ENCODE measurements around the gene TAF1C. TPM values are rescaled to one million over a fixed set of nuclear protein-coding genes. Genes with fewer than 3 reads are reported as not detected.
A peak's percentile ranks its signal among the peaks of the same experiment; 100 is the strongest.

TAF1C gene
- total RNA-seq, 1 donor from 2014 or later: 83.7 TPM

GRCh38 chr16:84141143-84141670 is 45.6 kb downstream of the TAF1C start:
- DNase-seq (ENCODE audit: extremely low spot score, unreplicated experiment): no peak
- Mint-ChIP-seq H3K4me3 (no peak overlapping the region), H3K9me3 (no peaks in the 10 kb centered on the region), H3K27me3 (no peaks in the 10 kb centered on the region), H3K36me3 (peaks cover 19% of the 10 kb centered on the region), H3K27ac (no peak overlapping the region), H3K4me1 (ENCODE audit: unreplicated experiment) (peaks cover 41% of the 10 kb centered on the region)
- TF ChIP-seq CTCF (conservative IDR thresholded peaks at IDR 0.05): no peak

GRCh38 chr16:84139628-84140258 is 47.1 kb downstream of the TAF1C start:
- Mint-ChIP-seq H3K4me1 (ENCODE audit: unreplicated experiment) (peaks cover 49% of the 10 kb centered on the region), H3K27me3 (no peaks in the 10 kb centered on the region), H3K9me3 (no peaks in the 10 kb centered on the region), H3K4me3 (peak overlapping the region; percentile 74), H3K36me3 (peaks cover 25% of the 10 kb centered on the region), H3K27ac (peak overlapping the region; percentile 30)
- DNase-seq (ENCODE audit: extremely low spot score, unreplicated experiment): no peak
- TF ChIP-seq CTCF (conservative IDR thresholded peaks at IDR 0.05): no peak

DNA sequence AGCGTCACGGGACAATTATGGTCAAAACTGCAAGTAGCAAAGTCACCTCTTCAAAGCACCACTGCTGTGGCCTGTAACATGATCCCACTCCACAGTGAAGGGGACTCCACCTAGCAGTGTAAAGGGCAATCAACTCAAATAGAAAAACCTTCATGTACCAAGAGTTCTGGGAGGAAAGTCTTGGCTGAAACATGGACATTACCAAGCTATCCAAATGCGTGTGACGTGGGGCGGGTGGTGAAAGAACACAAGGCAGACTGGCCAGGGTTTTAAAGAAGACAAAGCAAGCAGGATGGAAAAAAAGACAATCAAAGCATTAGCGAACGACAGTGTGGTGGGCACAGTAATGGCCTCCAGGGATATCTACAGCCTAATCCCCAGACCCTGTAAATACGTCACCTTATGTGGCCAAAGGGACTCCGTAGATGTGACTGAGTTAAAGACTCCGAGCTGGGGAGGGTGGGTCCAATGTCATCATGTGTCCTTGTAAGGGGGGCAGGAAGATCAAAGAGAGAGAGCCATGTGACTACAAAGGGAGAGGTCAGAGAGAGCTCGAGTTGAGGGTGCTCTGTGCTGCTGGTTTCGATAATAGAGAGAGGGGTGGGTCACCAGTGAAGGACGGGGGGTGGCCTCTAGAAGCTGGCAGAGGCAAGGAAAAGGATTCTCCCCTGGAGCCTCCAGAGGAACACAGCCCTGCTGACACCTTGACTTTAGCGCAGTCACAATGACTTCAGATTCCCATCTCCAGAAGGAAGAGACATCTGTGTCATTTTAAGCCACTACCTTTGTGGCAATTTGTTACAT is 47.8 kb downstream of the TAF1C start:
- Mint-ChIP-seq H3K36me3 (peaks cover 23% of the 10 kb centered on the region), H3K4me3 (peak overlapping the region; percentile 74), H3K27me3 (no peaks in the 10 kb centered on the region), H3K9me3 (no peaks in the 10 kb centered on the region), H3K27ac (peak overlapping the region; percentile 79), H3K4me1 (ENCODE audit: unreplicated experiment) (peaks cover 45% of the 10 kb centered on the region)
- DNase-seq (ENCODE audit: extremely low spot score, unreplicated experiment): no peak
- TF ChIP-seq CTCF (conservative IDR thresholded peaks at IDR 0.05): no peak

GRCh38 chr16:84138500-84138823 is 48.4 kb downstream of the TAF1C start:
- Mint-ChIP-seq H3K36me3 (peaks cover 22% of the 10 kb centered on the region), H3K27me3 (no peaks in the 10 kb centered on the region), H3K9me3 (no peaks in the 10 kb centered on the region), H3K27ac (peak overlapping the region; percentile 79), H3K4me3 (peak overlapping the region; percentile 74), H3K4me1 (ENCODE audit: unreplicated experiment) (peaks cover 43% of the 10 kb centered on the region)
- TF ChIP-seq CTCF (conservative IDR thresholded peaks at IDR 0.05): no peak
- DNase-seq (ENCODE audit: extremely low spot score, unreplicated experiment): no peak

- Mint-ChIP-seq H3K4me1 (ENCODE audit: unreplicated experiment) (peaks cover 45% of the 10 kb centered on the region), H3K27me3 (no peaks in the 10 kb centered on the region), H3K27ac (no peak overlapping the region), H3K9me3 (no peaks in the 10 kb centered on the region), H3K4me3 (no peak overlapping the region), H3K36me3 (peaks cover 22% of the 10 kb centered on the region)
- no peak for DNase-seq (ENCODE audit: extremely low spot score, unreplicated experiment)
- TF ChIP-seq CTCF (conservative IDR thresholded peaks at IDR 0.05): no peak
These were observed 49.0 kb downstream of the TAF1C start for GRCh38 chr16:84137769-84138357.
